Choroid plexus epithelial cell (primary cell): ENCODE measurements around the gene SDE2.
"Not testable (repeated sequence)": the region's sequence is repeated elsewhere in the genome, so short reads cannot be mapped to it uniquely, and the experiment has no call there.

Experiments used
- DNase-seq: peaks from one replicate; pipeline ENCODE4 v3.0.0-alpha.2; 2010; ENCODE audit warnings: low read depth
- H3K4me3 ChIP-seq: 2 replicates; pipeline ENCODE4 v1.5.1; 2011; ENCODE audit warnings: low read depth, mild to moderate bottlenecking, control low read depth, low read length, moderate library complexity
- TF ChIP-seq, protein P1 (sequence below): conservative IDR thresholded peaks from 2 replicates; pipeline ENCODE4 v1.5.1; 2011; ENCODE audit warnings: low read depth, mild to moderate bottlenecking, control low read depth, inconsistent platforms, low read length, moderate library complexity

SDE2 gene

DNA sequence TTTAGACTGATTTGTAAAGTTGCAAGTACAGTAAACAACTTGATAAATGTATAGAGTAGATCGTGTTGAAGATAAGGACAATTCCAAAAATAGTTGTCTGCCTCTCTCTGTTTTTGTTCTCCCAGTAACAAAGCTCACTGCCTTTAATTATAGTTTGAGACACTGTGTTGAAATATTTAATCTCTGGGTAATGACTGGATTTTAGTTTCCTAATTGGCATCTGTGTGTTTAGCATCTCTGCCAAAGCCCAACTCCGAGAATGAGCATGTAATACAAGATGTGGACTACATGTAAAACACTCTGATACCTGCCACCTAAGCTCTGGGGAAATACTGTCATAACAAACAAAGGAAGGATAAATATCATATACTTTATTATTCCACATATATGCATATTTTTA is 27.7 kb upstream of the SDE2 start:
- TF ChIP-seq, protein P1, sequence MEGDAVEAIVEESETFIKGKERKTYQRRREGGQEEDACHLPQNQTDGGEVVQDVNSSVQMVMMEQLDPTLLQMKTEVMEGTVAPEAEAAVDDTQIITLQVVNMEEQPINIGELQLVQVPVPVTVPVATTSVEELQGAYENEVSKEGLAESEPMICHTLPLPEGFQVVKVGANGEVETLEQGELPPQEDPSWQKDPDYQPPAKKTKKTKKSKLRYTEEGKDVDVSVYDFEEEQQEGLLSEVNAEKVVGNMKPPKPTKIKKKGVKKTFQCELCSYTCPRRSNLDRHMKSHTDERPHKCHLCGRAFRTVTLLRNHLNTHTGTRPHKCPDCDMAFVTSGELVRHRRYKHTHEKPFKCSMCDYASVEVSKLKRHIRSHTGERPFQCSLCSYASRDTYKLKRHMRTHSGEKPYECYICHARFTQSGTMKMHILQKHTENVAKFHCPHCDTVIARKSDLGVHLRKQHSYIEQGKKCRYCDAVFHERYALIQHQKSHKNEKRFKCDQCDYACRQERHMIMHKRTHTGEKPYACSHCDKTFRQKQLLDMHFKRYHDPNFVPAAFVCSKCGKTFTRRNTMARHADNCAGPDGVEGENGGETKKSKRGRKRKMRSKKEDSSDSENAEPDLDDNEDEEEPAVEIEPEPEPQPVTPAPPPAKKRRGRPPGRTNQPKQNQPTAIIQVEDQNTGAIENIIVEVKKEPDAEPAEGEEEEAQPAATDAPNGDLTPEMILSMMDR = no peak
- DNase-seq = no peak
- no peak overlapping the region for H3K4me3 ChIP-seq

DNA sequence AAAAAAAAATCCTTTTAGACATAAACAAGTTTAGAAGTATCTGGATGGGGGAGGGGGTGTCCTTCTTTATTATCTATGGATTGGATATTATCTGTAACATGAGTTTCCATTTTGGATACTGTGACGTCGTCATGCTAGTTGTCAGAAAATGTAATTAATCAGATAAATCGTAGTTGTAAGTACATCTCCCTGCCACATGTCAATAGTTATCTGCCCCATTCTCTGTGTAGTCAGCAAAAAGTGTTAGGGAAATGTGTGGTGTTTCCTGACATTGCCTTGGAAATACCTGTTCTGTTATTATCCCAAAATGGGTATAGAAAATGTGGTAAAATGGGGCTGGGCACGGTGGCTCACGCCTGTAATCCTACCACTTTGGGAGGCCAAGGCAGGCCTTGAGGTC is 24.6 kb upstream of the SDE2 start:
- no peak for DNase-seq
- TF ChIP-seq, protein P1 = no peak
- H3K4me3 ChIP-seq = no peak overlapping the region

DNA sequence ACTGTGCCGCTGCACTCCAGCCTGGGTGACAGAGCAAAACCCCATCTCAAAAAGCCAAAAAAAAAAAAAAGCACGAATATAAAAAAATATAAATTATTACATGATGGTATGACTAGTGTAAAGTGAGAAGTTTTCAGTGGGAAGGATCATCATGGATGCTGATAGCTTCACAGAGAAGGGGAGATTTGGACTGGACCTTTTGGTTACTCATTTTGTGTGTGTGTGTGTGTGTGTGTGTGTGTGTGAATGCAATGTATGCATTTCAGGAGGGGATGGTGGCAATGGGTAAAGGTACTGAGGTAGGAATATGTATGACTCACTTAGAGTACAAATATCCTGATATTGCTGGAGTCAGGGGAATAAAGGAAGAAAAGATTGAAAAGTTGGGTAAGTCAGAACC is 22.7 kb upstream of the SDE2 start:
- TF ChIP-seq, protein P1 = no peak
- no peak for DNase-seq
- H3K4me3 ChIP-seq = no peak overlapping the region

DNA sequence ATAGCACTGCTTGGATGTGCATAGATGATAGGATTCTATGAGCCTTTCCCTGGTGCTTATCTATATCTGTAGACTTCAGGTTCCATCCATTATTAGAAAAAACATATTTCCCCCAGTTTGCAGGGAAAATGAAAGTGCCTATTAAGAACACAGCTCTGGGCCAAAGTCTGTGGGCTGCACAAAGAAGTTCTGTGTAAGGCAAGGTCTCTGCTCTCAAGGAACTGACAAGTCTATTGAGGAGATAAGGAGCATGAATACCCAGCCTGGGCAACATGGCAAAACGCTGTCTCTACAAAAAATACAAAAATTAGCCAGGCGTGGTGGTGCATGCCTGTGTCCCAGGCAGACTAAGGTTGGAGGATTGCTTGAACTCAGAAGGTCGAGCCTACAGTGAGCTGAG is 22.3 kb upstream of the SDE2 start:
- no peak overlapping the region for H3K4me3 ChIP-seq
- no peak for DNase-seq
- TF ChIP-seq, protein P1 = no peak

DNA sequence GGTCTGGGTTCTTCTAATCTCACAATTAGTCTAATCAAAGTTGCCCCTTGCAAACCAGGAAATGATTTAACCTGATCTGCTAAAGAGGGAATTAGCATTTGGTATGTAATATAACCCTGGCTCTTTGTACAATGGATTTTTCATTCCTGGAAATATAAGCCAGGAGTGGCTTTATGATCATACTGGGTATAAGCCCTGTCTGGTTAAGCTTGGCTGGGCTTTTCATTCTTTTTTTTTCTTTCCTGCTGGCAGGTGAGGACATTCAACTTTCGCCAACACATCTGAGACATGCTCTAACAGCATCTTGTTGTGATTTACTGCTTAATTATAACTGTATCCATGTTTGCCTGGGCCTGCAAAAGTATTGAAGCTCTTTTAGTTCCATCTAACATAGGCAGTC is 20.4 kb upstream of the SDE2 start:
- no peak overlapping the region for H3K4me3 ChIP-seq
- DNase-seq = no peak
- TF ChIP-seq, protein P1 = no peak

DNA sequence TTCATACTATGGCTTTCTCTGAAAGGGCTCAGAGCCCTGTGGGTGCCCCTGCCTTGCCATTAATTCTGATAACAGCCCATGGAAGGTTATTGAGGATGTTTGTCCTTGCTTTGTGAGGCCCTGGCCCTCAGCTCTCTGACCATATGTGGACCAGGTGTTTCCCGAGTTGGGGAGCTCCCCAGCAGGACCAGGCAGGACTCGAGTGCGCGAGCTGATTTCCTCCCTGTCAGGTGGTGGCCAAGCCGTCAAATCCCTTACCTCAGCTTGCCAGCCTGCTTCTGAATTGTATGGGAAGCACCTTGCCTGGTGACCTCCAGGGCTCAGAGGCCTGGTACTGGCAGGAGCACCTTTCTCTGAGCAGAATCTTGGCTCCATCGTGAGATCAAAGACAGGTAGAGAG is 17.9 kb upstream of the SDE2 start:
- TF ChIP-seq, protein P1 = no peak
- H3K4me3 ChIP-seq = no peak overlapping the region
- no peak for DNase-seq

DNA sequence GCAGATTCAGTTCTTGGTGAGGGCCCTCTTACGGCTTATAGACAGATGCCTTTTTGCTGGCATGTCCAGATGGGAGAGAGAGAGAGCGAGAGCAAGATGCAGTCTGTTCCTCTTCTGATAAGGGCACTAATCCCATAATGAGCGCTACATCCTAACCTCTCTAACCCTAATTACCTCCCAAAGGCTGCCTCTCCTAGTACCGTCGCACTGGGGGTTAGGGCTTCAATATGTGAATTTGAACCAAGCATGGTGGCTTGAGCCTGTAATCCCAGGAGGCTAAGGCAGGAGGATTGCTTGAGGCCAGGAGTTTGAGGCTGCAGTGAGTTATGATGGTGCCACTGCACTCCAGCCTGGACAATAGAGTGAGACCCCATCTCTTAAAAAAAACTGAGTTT is 10.5 kb upstream of the SDE2 start:
- TF ChIP-seq, protein P1 = no peak
- DNase-seq = no peak
- no peak overlapping the region for H3K4me3 ChIP-seq

DNA sequence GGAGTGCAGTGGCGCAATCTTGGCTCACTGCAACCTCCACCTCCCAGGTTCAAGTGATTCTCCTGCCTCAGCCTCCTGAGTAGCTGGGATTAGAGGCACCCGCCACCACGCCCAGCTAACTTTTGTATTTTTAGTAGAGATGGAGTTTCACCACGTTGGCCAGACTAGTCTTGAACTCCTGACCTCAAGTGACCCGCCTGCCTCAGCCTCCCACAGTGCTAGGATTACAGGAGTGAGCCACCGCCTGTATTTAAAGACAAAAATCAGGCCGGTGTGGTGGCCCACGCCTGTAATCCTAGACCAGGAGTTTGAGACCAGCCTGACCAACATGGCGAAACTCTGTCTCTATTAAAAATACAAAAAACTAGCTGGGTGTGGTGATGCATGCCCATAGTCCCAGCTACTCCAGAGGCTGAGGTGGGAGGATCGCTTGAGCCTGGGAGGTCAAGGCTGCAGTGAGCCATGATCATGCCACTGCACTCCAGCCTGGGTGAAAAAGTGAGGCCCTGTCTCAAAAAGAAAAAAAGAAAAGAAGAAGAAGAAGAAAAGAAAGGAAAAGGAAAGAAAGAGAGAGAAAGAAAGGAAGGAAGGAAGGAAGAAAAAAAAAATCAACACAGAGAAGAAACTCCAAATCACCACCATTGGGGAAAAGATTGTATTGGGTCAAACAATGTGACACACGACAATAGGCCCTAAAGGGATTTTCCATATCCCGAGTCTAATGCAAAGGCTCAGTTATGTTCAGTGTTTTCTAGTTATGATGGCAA is 8.2 kb upstream of the SDE2 start:
- not testable (repeated sequence) for DNase-seq, H3K4me3 ChIP-seq
